Ishikawa (cell line): ENCODE results near the gene PEAK1.

Source experiments
- CEBPB ChIP-seq: IDR thresholded peaks from 2 replicates; pipeline ENCODE4 v1.6.1; 2012
- CREB1 ChIP-seq: IDR thresholded peaks from 2 replicates; pipeline ENCODE4 v1.6.1; 2012; ENCODE audit warnings: low read depth
- EGR1 ChIP-seq: IDR thresholded peaks from 2 replicates; pipeline ENCODE4 v1.6.1; 2012
- EP300 ChIP-seq: IDR thresholded peaks from 2 replicates; pipeline ENCODE4 v1.6.1; 2012; ENCODE audit warnings: borderline replicate concordance
- FOXM1 ChIP-seq: IDR thresholded peaks from 2 replicates; pipeline ENCODE4 v1.6.1; 2012; ENCODE audit warnings: low read depth, borderline replicate concordance
- MAX ChIP-seq: IDR thresholded peaks from 2 replicates; pipeline ENCODE4 v1.6.1; 2012
- NFIC ChIP-seq: IDR thresholded peaks from 2 replicates; pipeline ENCODE4 v1.6.1; 2012
- RAD21 ChIP-seq: IDR thresholded peaks from 2 replicates; pipeline ENCODE4 v1.6.1; 2012; ENCODE audit warnings: low read depth
- REST ChIP-seq: IDR thresholded peaks from 2 replicates; pipeline ENCODE4 v1.6.1; 2012; ENCODE audit warnings: low read depth, mild to moderate bottlenecking
- TAF1 ChIP-seq: IDR thresholded peaks from 2 replicates; pipeline ENCODE4 v1.6.1; 2012; ENCODE audit warnings: low read depth, mild to moderate bottlenecking
- TCF12 ChIP-seq: IDR thresholded peaks from 2 replicates; pipeline ENCODE4 v1.6.1; 2012; ENCODE audit warnings: low read depth
- TEAD4 ChIP-seq: IDR thresholded peaks from 2 replicates; pipeline ENCODE4 v1.6.1; 2012
- YY1 ChIP-seq: IDR thresholded peaks from 2 replicates; pipeline ENCODE4 v1.6.1; 2012; ENCODE audit warnings: low read depth
- ZBTB7A ChIP-seq: IDR thresholded peaks from 2 replicates; pipeline ENCODE4 v1.6.1; 2012; ENCODE audit warnings: low read depth
- TF ChIP-seq, protein P1 (sequence below): IDR thresholded peaks from 2 replicates; pipeline ENCODE4 v1.6.1; 2012

Gene PEAK1

DNA sequence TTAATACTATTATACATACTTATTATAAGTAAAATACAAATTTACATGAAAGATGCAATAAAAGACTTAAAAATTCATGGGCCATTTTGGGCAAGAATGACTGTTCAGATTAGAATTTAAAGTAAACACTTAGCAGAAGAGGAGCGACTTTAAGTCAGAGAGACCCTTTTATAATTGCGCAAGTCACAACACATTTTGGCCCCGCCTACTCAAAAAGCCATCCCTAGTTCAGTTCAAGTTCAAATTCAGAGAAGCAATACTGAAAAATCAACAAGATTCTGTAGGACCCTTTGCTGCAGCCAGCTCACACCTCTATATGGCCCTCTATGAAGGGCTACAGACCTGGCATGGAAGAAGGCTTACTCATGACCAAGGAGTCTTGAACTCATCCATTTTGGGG lies 64.6 kb downstream of the PEAK1 start:
- TF ChIP-seq CEBPB: peak; percentile 52; the same call in 1 of the 2 replicates
- no peak for TF ChIP-seq YY1
- TF ChIP-seq REST: no peak

DNA sequence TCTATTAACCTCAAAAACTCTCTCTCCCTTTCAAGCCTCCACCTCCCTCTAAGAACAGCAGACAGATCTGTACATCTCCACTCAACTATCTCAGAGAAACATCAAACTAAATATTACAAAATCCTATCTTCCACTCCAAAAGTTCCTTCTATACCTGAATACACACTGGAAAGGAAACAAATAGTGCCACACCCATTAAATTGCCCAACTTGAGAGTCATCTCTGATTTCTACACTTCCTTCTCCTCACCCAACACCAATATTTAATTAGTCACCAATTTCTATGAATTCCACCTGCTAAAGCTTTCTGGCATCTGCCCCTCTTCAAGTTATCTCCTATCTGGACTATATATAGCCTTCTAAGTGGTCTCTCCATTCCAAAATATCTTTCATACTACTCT lies 65.8 kb downstream of the PEAK1 start:
- TF ChIP-seq ZBTB7A: no peak
- no peak for TF ChIP-seq EP300
- TF ChIP-seq TAF1: no peak
- no peak for TF ChIP-seq NFIC
- no peak for TF ChIP-seq TEAD4
- TF ChIP-seq CREB1: no peak
- TF ChIP-seq RAD21: no peak
- TF ChIP-seq FOXM1: no peak
- no peak for TF ChIP-seq CEBPB
- TF ChIP-seq TCF12: no peak
- TF ChIP-seq, protein P1, sequence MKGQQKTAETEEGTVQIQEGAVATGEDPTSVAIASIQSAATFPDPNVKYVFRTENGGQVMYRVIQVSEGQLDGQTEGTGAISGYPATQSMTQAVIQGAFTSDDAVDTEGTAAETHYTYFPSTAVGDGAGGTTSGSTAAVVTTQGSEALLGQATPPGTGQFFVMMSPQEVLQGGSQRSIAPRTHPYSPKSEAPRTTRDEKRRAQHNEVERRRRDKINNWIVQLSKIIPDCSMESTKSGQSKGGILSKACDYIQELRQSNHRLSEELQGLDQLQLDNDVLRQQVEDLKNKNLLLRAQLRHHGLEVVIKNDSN: no peak
- no peak for TF ChIP-seq MAX
- TF ChIP-seq YY1: no peak
- no peak for TF ChIP-seq EGR1
- no peak for TF ChIP-seq REST

DNA sequence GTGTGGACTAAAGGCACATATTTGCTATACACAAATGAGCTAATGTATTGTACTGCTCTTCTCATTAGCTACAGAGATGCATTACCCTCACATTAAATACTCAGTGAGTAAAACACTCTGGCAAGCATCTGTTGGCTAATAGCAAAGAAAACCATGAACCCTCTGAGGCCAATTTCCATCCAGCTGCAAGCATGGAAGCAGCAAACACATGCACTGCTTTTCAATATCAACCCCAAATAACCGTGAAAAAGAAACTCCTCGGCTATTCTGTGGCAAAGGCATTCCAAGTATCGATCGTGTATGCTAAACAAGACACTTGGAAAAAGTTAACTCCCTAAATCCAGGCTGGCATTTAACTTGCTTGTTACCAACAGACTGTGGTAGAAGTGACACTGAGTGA lies 67.0 kb downstream of the PEAK1 start:
- TF ChIP-seq TAF1 (no peak), YY1 (no peak), CEBPB (no peak), CREB1 (no peak)

- TF ChIP-seq RAD21 (no peak), REST (no peak), CREB1 (no peak), TAF1 (no peak)
These were observed 69.1 kb downstream of the PEAK1 start for GRCh38 chr15:77350792-77351191.

DNA sequence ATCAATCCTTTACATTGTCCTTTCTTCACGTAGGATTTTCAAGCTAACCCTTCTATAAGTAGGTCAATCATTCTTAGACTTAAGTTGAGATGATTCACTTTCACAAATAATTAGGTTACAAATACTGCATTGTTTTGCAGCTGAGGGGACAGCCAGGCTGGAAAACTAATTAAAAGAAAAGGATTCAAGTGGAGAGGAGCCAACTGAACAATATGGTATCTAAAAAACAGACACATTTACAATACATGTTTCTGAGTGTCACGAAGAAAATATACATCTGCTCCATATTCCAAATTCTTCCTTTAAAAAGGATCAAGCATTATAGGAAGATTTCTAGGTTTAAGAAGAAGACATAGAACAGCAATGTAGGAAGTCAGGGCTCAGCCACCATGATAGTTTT lies 70.2 kb downstream of the PEAK1 start:
- TF ChIP-seq TAF1 (no peak), CEBPB (no peak), FOXM1 (no peak), NFIC (no peak), EP300 (no peak), MAX (no peak), TEAD4 (no peak), RAD21 (no peak), TCF12 (no peak)
- TF ChIP-seq, protein P1: no peak

DNA sequence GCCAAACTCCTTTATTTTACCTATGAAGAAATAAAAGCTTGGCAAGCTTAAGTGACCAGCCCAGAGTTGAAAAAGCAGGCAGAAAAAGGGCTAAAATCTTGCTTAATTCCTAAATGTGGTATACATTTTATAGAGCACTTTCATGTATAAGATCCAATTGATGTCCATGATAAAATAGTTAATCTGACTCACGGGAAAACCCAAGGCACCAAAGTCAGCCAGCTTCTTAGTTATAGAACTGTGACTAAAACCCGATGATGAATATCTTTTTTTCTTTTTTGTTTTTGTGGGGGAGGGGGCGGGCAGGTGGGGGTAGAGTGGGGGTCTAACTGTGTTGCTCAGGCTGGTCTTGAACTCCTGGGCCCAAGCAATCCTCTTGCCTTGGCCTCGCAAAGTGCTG lies 71.4 kb downstream of the PEAK1 start:
- TF ChIP-seq YY1 (no peak), TEAD4 (no peak), REST (no peak), CREB1 (no peak), TAF1 (no peak), TCF12 (no peak), EGR1 (no peak)
